ENCODE data around the gene TTC3.

TTC3 gene

GRCh38 chr21:37155186-37155585 lies 82.1 kb downstream of the TTC3 start:
- no peak for DNase-seq

- no peak for DNase-seq
Measured at GRCh38 chr21:37157938-37158337, 84.9 kb downstream of the TTC3 start.

GRCh38 chr21:37159053-37159776 lies 86.2 kb downstream of the TTC3 start:
- DNase-seq, result no peak

GRCh38 chr21:37159949-37160348 lies 86.9 kb downstream of the TTC3 start:
- DNase-seq, result no peak

- peak in 1 of 2 donors; percentile 30 for DNase-seq
Measured at GRCh38 chr21:37164742-37165141, 91.7 kb downstream of the TTC3 start.

GRCh38 chr21:37165586-37165985 lies 92.5 kb downstream of the TTC3 start:
- peak in 1 of 2 donors; percentile 61 for DNase-seq

GRCh38 chr21:37166733-37167132 lies 93.7 kb downstream of the TTC3 start:
- DNase-seq, result no peak

- no peak for DNase-seq
Measured at GRCh38 chr21:37168666-37169065, 95.6 kb downstream of the TTC3 start.

- no peak for DNase-seq
Measured at GRCh38 chr21:37172646-37173045, 99.6 kb downstream of the TTC3 start.

GRCh38 chr21:37176716-37177115 lies 103.7 kb downstream of the TTC3 start:
- no peak for DNase-seq

GRCh38 chr21:37181059-37181458 lies 108.0 kb downstream of the TTC3 start:
- no peak for DNase-seq

- DNase-seq, result no peak
Measured at GRCh38 chr21:37182222-37182621, 109.2 kb downstream of the TTC3 start.

GRCh38 chr21:37183749-37184148 lies 110.7 kb downstream of the TTC3 start:
- no peak for DNase-seq

GRCh38 chr21:37184784-37185593 lies 111.9 kb downstream of the TTC3 start:
- no peak for DNase-seq

GRCh38 chr21:37186983-37187382 lies 113.9 kb downstream of the TTC3 start:
- DNase-seq, result no peak

- DNase-seq, result no peak
Measured at GRCh38 chr21:37188825-37189224, 115.8 kb downstream of the TTC3 start.

- no peak for DNase-seq
Measured at GRCh38 chr21:37192019-37192418, 119.0 kb downstream of the TTC3 start.

- no peak for DNase-seq
Measured at GRCh38 chr21:37193006-37193405, 120.0 kb downstream of the TTC3 start.

- no peak for DNase-seq
Measured at GRCh38 chr21:37193676-37194075, 120.6 kb downstream of the TTC3 start.

GRCh38 chr21:37195059-37195458 lies 122.0 kb downstream of the TTC3 start:
- DNase-seq, result no peak

GRCh38 chr21:37195610-37196009 lies 122.6 kb downstream of the TTC3 start:
- no peak for DNase-seq

GRCh38 chr21:37196847-37197246 lies 123.8 kb downstream of the TTC3 start:
- DNase-seq, result no peak

- DNase-seq, result peak; percentile 46 to 58
Measured at GRCh38 chr21:37197746-37198145, 124.7 kb downstream of the TTC3 start.

Data from inflammatory macrophage (primary cell).